ENCODE data around the gene BPIFB3. TPM values are rescaled to one million over a fixed set of nuclear protein-coding genes. Genes with fewer than 3 reads are reported as not detected.

Gene BPIFB3
- total RNA-seq, 1 experiment from 2014 or later, result not detected

GRCh38 chr20:33103556-33103955 lies 49.9 kb downstream of the BPIFB3 start:
- intact Hi-C loops (cut with micrococcal nuclease; ENCODE audit: unreplicated experiment) (no loop called here), in situ Hi-C loops (cut with HindIII; ENCODE audit: low pct_unique_long_range_greater_than_20kb, low sequenced_read_pairs) (no loop called here)
- Histone ChIP-seq H3K27me3 (ENCODE audit: control insufficient read depth, insufficient read depth, low read length) (peaks cover 3% of the 10 kb centered on the region), H3K4me1 (ENCODE audit: control insufficient read depth, insufficient read depth, low read length) (no peaks in the 10 kb centered on the region), H3K4me3 (ENCODE audit: low read depth in 2 of 2, low read length in 2 of 2) (no peak overlapping the region), H3K27ac (ENCODE audit: low read length) (no peak overlapping the region), H3K36me3 (ENCODE audit: control insufficient read depth, insufficient read depth, low read length) (no peaks in the 10 kb centered on the region), H3K9me3 (ENCODE audit: control insufficient read depth, insufficient read depth, low read depth, low read length) (no peaks in the 10 kb centered on the region)
- ATAC-seq (no peak), DNase-seq (ENCODE audit: low read depth, low spot score) (no peak)
- no TSS peak for BruUV-seq (replicated peaks)
- TF ChIP-seq TCF7L2 (IDR thresholded peaks at IDR 0.05; ENCODE audit: low read depth, low read length), result no peak
- CTCF ChIA-PET, result no interaction called here
- POLR2A ChIA-PET, result no interaction called here

DNA sequence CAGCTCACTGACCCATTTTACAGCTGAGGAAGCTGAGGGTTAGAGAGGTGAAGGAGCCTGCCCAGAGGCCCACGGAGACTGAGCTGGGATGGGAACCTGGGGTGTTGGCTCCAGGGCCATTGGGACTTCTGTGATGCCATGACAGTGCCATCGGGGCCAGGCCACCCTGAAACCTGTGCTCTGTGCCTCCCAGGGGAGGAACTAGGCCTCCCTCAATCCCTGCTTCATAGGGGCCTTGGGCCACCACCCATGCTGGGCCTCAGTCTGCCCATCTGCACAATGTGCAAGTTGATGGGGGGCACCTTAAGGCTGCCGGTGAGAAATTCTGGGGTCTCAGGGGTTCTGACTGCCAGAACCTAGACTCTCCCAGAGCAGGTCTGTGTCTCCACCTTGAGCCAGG lies 50.6 kb downstream of the BPIFB3 start:
- Histone ChIP-seq H3K4me3 (ENCODE audit: low read depth in 2 of 2, low read length in 2 of 2) (no peak overlapping the region), H3K36me3 (ENCODE audit: control insufficient read depth, insufficient read depth, low read length) (no peaks in the 10 kb centered on the region), H3K27ac (ENCODE audit: low read length) (no peak overlapping the region), H3K9me3 (ENCODE audit: control insufficient read depth, insufficient read depth, low read depth, low read length) (no peaks in the 10 kb centered on the region), H3K4me1 (ENCODE audit: control insufficient read depth, insufficient read depth, low read length) (no peaks in the 10 kb centered on the region), H3K27me3 (ENCODE audit: control insufficient read depth, insufficient read depth, low read length) (peaks cover 3% of the 10 kb centered on the region)
- in situ Hi-C loops (cut with HindIII; ENCODE audit: low pct_unique_long_range_greater_than_20kb, low sequenced_read_pairs), result no loop called here
- ATAC-seq (no peak), DNase-seq (ENCODE audit: low read depth, low spot score) (no peak)
- TF ChIP-seq SIN3A (IDR thresholded peaks at IDR 0.05; ENCODE audit: borderline replicate concordance, insufficient read depth, low read depth, low read length) (no peak), POLR2AphosphoS5 (IDR thresholded peaks at IDR 0.05; ENCODE audit: low read depth, low read length) (no peak), CTCF (IDR thresholded peaks at IDR 0.05) (no peak), TCF7L2 (IDR thresholded peaks at IDR 0.05; ENCODE audit: low read depth, low read length) (no peak)
- TF ChIP-seq, protein P1, sequence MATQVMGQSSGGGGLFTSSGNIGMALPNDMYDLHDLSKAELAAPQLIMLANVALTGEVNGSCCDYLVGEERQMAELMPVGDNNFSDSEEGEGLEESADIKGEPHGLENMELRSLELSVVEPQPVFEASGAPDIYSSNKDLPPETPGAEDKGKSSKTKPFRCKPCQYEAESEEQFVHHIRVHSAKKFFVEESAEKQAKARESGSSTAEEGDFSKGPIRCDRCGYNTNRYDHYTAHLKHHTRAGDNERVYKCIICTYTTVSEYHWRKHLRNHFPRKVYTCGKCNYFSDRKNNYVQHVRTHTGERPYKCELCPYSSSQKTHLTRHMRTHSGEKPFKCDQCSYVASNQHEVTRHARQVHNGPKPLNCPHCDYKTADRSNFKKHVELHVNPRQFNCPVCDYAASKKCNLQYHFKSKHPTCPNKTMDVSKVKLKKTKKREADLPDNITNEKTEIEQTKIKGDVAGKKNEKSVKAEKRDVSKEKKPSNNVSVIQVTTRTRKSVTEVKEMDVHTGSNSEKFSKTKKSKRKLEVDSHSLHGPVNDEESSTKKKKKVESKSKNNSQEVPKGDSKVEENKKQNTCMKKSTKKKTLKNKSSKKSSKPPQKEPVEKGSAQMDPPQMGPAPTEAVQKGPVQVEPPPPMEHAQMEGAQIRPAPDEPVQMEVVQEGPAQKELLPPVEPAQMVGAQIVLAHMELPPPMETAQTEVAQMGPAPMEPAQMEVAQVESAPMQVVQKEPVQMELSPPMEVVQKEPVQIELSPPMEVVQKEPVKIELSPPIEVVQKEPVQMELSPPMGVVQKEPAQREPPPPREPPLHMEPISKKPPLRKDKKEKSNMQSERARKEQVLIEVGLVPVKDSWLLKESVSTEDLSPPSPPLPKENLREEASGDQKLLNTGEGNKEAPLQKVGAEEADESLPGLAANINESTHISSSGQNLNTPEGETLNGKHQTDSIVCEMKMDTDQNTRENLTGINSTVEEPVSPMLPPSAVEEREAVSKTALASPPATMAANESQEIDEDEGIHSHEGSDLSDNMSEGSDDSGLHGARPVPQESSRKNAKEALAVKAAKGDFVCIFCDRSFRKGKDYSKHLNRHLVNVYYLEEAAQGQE (IDR thresholded peaks at IDR 0.05; ENCODE audit: insufficient read depth in 1 of 2, low read depth in 2 of 2, low read length in 1 of 2), result no peak
- POLR2A ChIA-PET, result no interaction called here
- intact Hi-C loops (cut with micrococcal nuclease; ENCODE audit: unreplicated experiment), result no loop called here
- no TSS peak for BruUV-seq (replicated peaks)
- CTCF ChIA-PET, result no interaction called here

DNA sequence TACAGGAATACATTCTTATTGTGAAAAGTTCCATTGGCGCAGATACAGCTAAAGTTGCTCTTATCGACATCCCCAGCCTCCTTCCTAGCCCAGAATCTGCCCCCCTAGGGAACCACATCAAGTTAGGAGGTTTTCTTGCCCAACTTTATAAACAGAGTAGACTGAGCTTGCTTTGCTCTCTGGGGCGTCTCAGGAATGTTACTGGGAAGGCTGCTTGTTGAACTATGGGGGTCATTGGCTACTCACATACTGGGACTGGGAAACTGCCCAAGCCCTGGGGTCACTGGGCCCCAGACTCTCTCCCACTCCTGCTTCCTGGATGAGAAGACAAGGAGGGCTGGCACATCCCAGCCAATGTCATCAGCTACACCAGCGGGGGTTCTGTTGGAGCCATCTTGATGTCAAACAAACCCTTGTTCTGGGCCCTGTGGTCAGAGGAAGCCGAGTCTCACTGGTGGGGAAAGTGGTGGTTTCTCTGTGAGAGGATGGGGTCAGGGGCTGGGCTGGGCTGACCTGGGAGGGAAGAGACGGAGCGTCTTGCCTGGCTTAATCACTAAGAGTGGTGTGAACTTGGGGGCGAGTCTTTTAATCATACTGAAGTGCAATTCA lies 51.7 kb downstream of the BPIFB3 start:
- H3K27ac ChIP-seq (ENCODE audit: low read length), result no peak overlapping the region
- H3K36me3 ChIP-seq (ENCODE audit: control insufficient read depth, insufficient read depth, low read length), result no peaks in the 10 kb centered on the region
- H3K9me3 ChIP-seq (ENCODE audit: control insufficient read depth, insufficient read depth, low read depth, low read length), result no peaks in the 10 kb centered on the region
- ChIA-PET CTCF (no interaction called here), POLR2A (no interaction called here)
- intact Hi-C loops (cut with micrococcal nuclease; ENCODE audit: unreplicated experiment), result no loop called here
- peaks cover 3% of the 10 kb centered on the region for H3K27me3 ChIP-seq (ENCODE audit: control insufficient read depth, insufficient read depth, low read length)
- ATAC-seq, result no peak
- DNase-seq (ENCODE audit: low read depth, low spot score), result no peak
- in situ Hi-C loops (cut with HindIII; ENCODE audit: low pct_unique_long_range_greater_than_20kb, low sequenced_read_pairs), result no loop called here
- TF ChIP-seq TCF7L2 (IDR thresholded peaks at IDR 0.05; ENCODE audit: low read depth, low read length) (no peak), POLR2AphosphoS5 (IDR thresholded peaks at IDR 0.05; ENCODE audit: low read depth, low read length) (no peak), SIN3A (IDR thresholded peaks at IDR 0.05; ENCODE audit: borderline replicate concordance, insufficient read depth, low read depth, low read length) (no peak), CTCF (IDR thresholded peaks at IDR 0.05) (no peak)
- TF ChIP-seq, protein P1 (IDR thresholded peaks at IDR 0.05; ENCODE audit: insufficient read depth in 1 of 2, low read depth in 2 of 2, low read length in 1 of 2), result no peak
- no peak overlapping the region for H3K4me3 ChIP-seq (ENCODE audit: low read depth in 2 of 2, low read length in 2 of 2)
- no peaks in the 10 kb centered on the region for H3K4me1 ChIP-seq (ENCODE audit: control insufficient read depth, insufficient read depth, low read length)
- no TSS peak for BruUV-seq (replicated peaks)

Measured in Panc1 (cell line).